CD4-positive, alpha-beta T cell treated with Interleukin-10 for 1 hour (primary cell): ENCODE data around the gene TOR4A.
A peak's percentile ranks its signal among the peaks of the same experiment; 100 is the strongest.

Experiments used
- DNase-seq: peaks from one replicate; pipeline ENCODE4 v3.0.0-alpha.2; 2020

Gene TOR4A

GRCh38 chr9:137295849-137296669 lies 18.5 kb downstream of the TOR4A start:
- DNase-seq: no peak

GRCh38 chr9:137296670-137297664 lies 19.4 kb downstream of the TOR4A start:
- DNase-seq: no peak

GRCh38 chr9:137297966-137298365 lies 20.4 kb downstream of the TOR4A start:
- no peak for DNase-seq

GRCh38 chr9:137298401-137299202 lies 21.1 kb downstream of the TOR4A start:
- no peak for DNase-seq

GRCh38 chr9:137299203-137299565 lies 21.7 kb downstream of the TOR4A start:
- DNase-seq: no peak

- no peak for DNase-seq
Observed at GRCh38 chr9:137299938-137300337, 22.4 kb downstream of the TOR4A start.

GRCh38 chr9:137300567-137301080 lies 23.1 kb downstream of the TOR4A start:
- DNase-seq: no peak

- no peak for DNase-seq
Observed at GRCh38 chr9:137301081-137301947, 23.8 kb downstream of the TOR4A start.

- peak; percentile 93 for DNase-seq
Observed at GRCh38 chr9:137302118-137302448, 24.6 kb downstream of the TOR4A start, which contains the start of gene NRARP. TSS of gene NRARP (minus strand) at chr9:137302271. CDS start at chr9:137301928, 343 bp downstream.

- DNase-seq: no peak
Observed at GRCh38 chr9:137302449-137303150, 25.1 kb downstream of the TOR4A start.

- no peak for DNase-seq
Observed at GRCh38 chr9:137303151-137303892, 25.8 kb downstream of the TOR4A start.

GRCh38 chr9:137303893-137304382 lies 26.4 kb downstream of the TOR4A start:
- DNase-seq: no peak

GRCh38 chr9:137304383-137305059 lies 27.0 kb downstream of the TOR4A start:
- no peak for DNase-seq

GRCh38 chr9:137305060-137305797 lies 27.7 kb downstream of the TOR4A start:
- peak; percentile 58 for DNase-seq

- DNase-seq: no peak
Observed at GRCh38 chr9:137305798-137306065, 28.2 kb downstream of the TOR4A start.

GRCh38 chr9:137306066-137306849 lies 28.7 kb downstream of the TOR4A start:
- no peak for DNase-seq

GRCh38 chr9:137306850-137307254 lies 29.3 kb downstream of the TOR4A start:
- no peak for DNase-seq
